KOPT-K1 (cell line): ENCODE measurements around the gene KIRREL3.

Experiments used
- H3K27ac ChIP-seq: fragments of 200-600 bp; sonication (generic); 2 replicates; pipeline ENCODE4 v1.5.1; 2016; ENCODE audit warnings: antibody characterized with exemption, mild to moderate bottlenecking, low read depth, low read length; ENCODE audit not compliant: poor library complexity, severe bottlenecking
- H3K36me3 ChIP-seq: fragments of 200-600 bp; sonication (generic); 2 replicates; pipeline ENCODE4 v1.5.1; 2017; ENCODE audit warnings: antibody characterized with exemption, mild to moderate bottlenecking, low read length, moderate library complexity; ENCODE audit not compliant: insufficient read depth
- H3K9me3 ChIP-seq: fragments of 200-600 bp; sonication (generic); 2 replicates; pipeline ENCODE4 v1.5.1; 2017; ENCODE audit warnings: antibody characterized with exemption, low read length, mild to moderate bottlenecking; ENCODE audit not compliant: insufficient read depth, poor library complexity, severe bottlenecking

Gene KIRREL3

GRCh38 chr11:126640186-126640585, 360.4 kb downstream of the KIRREL3 start:
- no peaks in the 10 kb centered on the region for H3K36me3 ChIP-seq
- H3K9me3 ChIP-seq: no peaks in the 10 kb centered on the region
- H3K27ac ChIP-seq: no peak overlapping the region

DNA sequence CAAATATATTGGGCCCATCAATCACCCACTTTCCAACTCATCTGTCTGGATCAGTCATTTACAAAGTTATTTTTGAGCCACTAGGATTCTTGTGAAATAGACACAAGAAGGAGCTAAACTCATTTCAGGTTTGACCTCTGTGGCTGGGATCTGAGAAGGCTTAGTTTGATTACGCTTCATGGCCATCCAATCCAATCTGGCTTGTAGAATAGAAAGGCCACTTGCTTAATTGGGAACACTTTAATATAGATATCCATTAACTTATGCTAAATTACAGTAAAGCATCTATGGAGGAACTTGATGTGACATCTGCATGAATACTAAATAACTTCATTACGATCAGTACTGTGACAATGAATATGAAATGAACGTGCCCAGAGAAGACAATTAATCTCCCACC, 360.9 kb downstream of the KIRREL3 start:
- Histone ChIP-seq H3K27ac (no peak overlapping the region), H3K9me3 (no peaks in the 10 kb centered on the region), H3K36me3 (no peaks in the 10 kb centered on the region)

DNA sequence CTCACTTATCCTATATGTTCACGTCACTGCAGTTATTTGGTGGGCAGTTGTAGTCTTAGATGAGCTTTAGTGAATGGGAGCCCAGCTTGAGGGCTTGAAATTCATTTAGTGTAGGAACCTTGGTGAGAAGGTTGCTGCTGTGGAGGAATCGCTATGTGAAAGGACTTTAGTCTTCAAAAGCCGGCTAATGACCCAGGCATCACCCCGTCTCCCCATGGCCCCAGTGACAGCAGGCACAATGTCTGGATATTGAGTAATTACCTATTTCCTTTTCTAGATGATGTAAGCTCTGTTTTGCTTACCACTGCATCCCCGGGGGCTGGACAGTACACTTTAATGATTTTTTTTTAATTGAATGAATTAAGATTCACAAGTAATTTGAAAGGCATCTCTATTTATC, 361.9 kb downstream of the KIRREL3 start:
- Histone ChIP-seq H3K9me3 (no peaks in the 10 kb centered on the region), H3K36me3 (no peaks in the 10 kb centered on the region), H3K27ac (no peak overlapping the region)

DNA sequence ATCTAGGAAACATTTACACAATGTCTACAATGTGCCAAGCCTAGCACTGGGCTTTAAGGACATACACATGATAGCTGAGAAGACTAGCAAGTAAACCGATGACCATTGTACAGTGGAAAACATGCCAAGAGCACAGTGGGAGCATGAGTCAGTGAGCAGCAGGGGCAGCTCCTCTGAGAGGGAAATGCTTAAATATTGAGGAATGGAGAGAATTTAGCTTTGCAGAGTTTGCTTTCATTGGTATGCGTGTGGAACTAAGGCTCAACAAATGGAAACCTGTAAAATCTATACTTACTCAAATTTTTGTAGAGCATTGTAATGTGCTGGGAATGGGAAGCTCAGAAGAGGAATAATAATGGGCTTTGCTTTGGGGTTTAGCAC, 362.8 kb downstream of the KIRREL3 start:
- Histone ChIP-seq H3K36me3 (no peaks in the 10 kb centered on the region), H3K9me3 (no peaks in the 10 kb centered on the region), H3K27ac (no peak overlapping the region)

DNA sequence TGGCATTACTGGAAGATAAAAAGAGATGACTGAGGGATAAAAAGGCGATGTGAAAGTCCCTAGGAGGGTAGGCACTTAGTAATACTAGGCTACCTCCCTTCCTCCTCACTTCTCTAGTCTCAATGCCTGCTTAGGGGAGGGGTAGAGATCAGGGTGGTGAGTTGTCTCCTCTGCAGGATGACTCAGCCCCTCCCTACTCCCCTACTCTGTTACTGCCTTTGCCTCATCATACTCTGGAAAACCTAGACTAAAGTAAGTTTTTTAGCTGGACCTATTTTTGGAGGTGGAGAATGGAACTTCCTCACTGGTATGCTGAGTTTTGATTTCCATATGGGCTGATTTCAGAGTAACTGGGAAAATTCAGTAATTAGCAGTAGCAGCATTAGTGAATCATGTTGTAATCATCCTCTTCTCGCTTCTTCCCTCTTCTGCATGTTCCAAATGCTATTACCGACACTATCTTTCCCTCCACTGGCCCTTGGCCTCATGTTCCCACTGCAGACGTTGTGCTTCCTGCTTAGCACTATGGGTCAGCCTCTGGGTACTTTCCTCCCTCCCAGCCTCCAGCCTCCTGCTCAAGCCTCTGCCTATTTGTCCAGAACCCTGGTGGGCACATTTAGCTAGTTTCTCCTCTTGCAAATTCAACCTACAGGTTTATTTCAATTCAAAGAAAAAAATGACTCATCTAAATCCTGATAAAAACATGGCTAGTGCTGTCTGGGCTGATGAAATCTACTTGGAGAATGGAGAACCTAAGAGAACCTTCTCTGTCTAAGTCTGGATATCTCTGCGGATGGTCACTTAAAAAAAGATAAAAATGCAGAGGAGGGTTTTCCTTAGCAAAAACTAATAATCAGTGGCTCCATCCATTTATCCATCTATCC, 363.4 kb downstream of the KIRREL3 start:
- Histone ChIP-seq H3K36me3 (no peaks in the 10 kb centered on the region), H3K9me3 (no peaks in the 10 kb centered on the region), H3K27ac (no peak overlapping the region)

DNA sequence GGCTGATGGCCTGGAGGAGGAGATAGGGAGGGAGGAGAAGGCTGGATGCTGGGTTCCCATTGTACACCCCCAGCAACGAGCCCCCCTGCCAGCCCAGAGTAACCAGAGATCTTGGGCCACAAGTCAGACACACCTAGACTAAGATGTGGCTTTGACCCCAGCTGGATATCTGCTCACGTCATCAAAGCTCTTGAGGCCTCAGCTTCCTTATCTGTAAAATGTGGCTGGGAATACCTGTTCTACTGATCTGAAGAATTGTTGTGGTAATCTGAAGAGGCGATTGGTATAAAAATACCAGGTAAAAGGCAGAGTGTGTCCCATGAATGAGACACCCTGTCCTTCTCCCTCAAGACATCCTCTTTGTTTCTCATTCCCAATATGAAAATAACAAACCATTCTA, 365.1 kb downstream of the KIRREL3 start:
- Histone ChIP-seq H3K27ac (no peak overlapping the region), H3K36me3 (no peaks in the 10 kb centered on the region), H3K9me3 (no peaks in the 10 kb centered on the region)

GRCh38 chr11:126634963-126635362, 365.6 kb downstream of the KIRREL3 start:
- H3K9me3 ChIP-seq: no peaks in the 10 kb centered on the region
- H3K27ac ChIP-seq: no peak overlapping the region
- no peaks in the 10 kb centered on the region for H3K36me3 ChIP-seq

GRCh38 chr11:126633330-126633729, 367.2 kb downstream of the KIRREL3 start:
- Histone ChIP-seq H3K27ac (no peak overlapping the region), H3K36me3 (no peaks in the 10 kb centered on the region), H3K9me3 (no peaks in the 10 kb centered on the region)

DNA sequence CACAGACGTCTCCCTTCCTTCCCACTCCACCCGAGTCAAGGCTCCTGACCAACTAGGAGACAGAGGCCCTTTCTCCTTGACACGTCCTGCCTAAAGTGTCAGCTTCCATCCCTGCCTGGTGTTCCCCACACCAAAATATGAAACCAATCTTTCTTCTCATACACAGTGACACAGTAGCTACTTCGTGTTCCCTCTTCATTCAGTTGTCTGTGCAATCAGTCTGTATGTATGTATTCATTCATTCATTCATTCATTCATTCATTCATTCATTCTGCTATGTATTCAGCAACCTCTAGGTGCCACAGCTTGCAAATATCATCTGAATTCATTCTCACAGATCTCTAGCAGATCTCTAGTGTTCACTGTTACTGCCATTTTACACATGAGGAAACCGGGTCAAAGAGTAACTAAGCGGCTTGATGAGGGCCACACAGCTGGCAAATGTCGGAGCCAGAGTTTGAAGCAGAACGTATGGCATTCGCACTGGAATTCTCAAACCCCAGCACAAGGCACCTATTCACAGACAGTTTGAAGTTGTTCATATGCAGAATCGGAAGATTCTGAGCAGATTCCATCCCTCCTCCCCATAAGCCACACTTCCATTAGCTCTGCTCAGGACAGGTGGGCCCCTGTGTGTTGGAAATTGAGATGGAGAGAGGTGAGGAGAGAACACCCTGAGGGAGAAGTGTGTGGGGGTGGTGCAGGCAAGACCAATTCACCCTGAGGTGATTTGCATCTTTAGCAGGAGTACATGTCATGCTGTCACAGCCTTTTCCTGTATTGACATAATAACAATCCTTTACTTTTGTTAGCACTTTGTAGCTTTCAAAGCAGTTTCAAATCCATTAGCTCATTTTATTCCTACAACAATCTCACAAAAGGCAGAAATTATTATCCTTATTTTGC, 369.4 kb downstream of the KIRREL3 start:
- Histone ChIP-seq H3K36me3 (no peaks in the 10 kb centered on the region), H3K27ac (no peak overlapping the region), H3K9me3 (no peaks in the 10 kb centered on the region)

- no peak overlapping the region for H3K27ac ChIP-seq
- no peaks in the 10 kb centered on the region for H3K36me3 ChIP-seq
- H3K9me3 ChIP-seq: no peaks in the 10 kb centered on the region
Observed at GRCh38 chr11:126630488-126630887, 370.1 kb downstream of the KIRREL3 start.

GRCh38 chr11:126628790-126629621, 371.6 kb downstream of the KIRREL3 start:
- Histone ChIP-seq H3K36me3 (no peaks in the 10 kb centered on the region), H3K9me3 (no peaks in the 10 kb centered on the region), H3K27ac (no peak overlapping the region)

GRCh38 chr11:126628450-126628789, 372.1 kb downstream of the KIRREL3 start:
- H3K36me3 ChIP-seq: no peaks in the 10 kb centered on the region
- H3K9me3 ChIP-seq: no peaks in the 10 kb centered on the region
- H3K27ac ChIP-seq: no peak overlapping the region

DNA sequence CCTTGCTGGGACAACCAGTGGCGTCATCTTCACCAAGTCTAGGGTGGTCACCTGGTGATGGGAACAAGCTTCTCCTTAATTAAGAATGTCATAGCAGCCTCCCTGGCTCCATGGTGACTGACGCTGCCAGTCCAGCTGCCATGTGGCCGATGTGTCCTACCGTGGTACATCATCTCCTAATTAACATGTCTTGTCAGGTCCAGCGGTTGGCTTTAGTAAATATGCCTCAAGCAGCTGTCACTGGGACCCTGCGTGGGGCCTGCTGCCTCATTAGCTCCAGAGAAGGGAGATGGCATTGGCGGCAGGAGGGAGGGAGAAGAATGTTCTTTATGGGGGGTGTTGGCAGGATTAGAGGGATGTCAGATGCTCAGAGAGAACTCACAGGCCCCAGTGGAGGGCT, 373.1 kb downstream of the KIRREL3 start:
- Histone ChIP-seq H3K27ac (no peak overlapping the region), H3K36me3 (no peaks in the 10 kb centered on the region), H3K9me3 (no peaks in the 10 kb centered on the region)

GRCh38 chr11:126624506-126624905, 376.1 kb downstream of the KIRREL3 start:
- no peaks in the 10 kb centered on the region for H3K36me3 ChIP-seq
- H3K9me3 ChIP-seq: no peaks in the 10 kb centered on the region
- H3K27ac ChIP-seq: no peak overlapping the region

GRCh38 chr11:126619516-126619915, 381.1 kb downstream of the KIRREL3 start:
- no peaks in the 10 kb centered on the region for H3K9me3 ChIP-seq
- H3K36me3 ChIP-seq: no peaks in the 10 kb centered on the region
- no peak overlapping the region for H3K27ac ChIP-seq
